ENCODE data around the gene FGFBP2.

DNA sequence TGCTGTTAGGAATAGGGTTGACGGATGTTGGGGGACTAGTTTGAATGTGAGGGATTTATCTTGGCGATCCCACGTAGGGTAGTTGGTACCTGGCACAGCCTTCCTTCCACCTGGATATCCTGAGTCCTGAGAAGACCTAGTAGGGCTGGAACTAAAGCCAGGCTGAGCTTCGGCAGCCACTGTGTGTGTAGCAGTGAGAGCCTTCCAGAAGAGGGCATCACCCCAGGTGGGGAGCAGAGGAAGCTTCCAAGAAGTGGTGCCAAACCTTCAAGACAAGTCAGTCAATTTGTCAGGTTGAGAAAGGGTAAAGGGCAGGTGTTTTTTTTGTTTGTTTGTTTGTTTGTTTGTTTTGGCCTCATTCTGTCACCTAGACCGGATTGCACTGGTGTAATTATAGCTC lies 1.2 kb upstream of the FGFBP2 start:
- TF ChIP-seq EZH2 (IDR thresholded peaks at IDR 0.05; ENCODE audit: insufficient read depth, low read length), result no peak
- TF ChIP-seq, protein P1, sequence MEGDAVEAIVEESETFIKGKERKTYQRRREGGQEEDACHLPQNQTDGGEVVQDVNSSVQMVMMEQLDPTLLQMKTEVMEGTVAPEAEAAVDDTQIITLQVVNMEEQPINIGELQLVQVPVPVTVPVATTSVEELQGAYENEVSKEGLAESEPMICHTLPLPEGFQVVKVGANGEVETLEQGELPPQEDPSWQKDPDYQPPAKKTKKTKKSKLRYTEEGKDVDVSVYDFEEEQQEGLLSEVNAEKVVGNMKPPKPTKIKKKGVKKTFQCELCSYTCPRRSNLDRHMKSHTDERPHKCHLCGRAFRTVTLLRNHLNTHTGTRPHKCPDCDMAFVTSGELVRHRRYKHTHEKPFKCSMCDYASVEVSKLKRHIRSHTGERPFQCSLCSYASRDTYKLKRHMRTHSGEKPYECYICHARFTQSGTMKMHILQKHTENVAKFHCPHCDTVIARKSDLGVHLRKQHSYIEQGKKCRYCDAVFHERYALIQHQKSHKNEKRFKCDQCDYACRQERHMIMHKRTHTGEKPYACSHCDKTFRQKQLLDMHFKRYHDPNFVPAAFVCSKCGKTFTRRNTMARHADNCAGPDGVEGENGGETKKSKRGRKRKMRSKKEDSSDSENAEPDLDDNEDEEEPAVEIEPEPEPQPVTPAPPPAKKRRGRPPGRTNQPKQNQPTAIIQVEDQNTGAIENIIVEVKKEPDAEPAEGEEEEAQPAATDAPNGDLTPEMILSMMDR (IDR thresholded peaks at IDR 0.05; ENCODE audit: insufficient read depth, low read depth, low read length), result no peak

Measured in astrocyte (in vitro differentiated cells and primary cell).